Left cardiac atrium (tissue), 4 donors: ENCODE measurements around the gene MYO15A. TPM values are rescaled to one million over a fixed set of nuclear protein-coding genes. Genes with fewer than 3 reads are reported as not detected.

ENCODE experiments used
- ATAC-seq, 2 donors: fragments of 200-7000 bp; cut with Tn5 transposase; one replicate each; pipeline ENCODE4 v1.9.1; 2020; ENCODE audit warnings: mild to moderate bottlenecking in 2 of 2, moderate library complexity in 2 of 2
- DNase-seq: peaks from one replicate; pipeline ENCODE4 v3.0.0-alpha.2; 2020
- intact Hi-C, 2 donors: fragments of 100-400 bp; cut with DNase I; formaldehyde crosslinking; loops; one replicate each; pipeline versions ENCODE4 v1.14.1 to v1.15.1; 2022 to 2023
- total RNA-seq, 2 donors: library from RNA; stranded (reverse); fragmentation: NEBNext Ultra II Directional; extraction: Animal tissue kit (Norgen Biotek cat#: 25700); gene quantifications; one replicate each; pipeline ENCODE4 v1.2.1, GENCODE V29; 2021
- donor health status: DM: no; HTN: yes; CAD: no.
- donor health status: DM: no; HTN: yes; CAD: no; lungs with severe emphysema.
- donor health status: DM: yes; HTN: yes; CAD: no.
- donor health status: Dilated cardiomyopathy.

Gene MYO15A
- total RNA-seq, 2 donors from 2014 or later = 0.71 to 1.1 TPM

- ATAC-seq (no peak), DNase-seq (no peak)
- intact Hi-C loops = no loop called here
Measured at GRCh38 chr17:18099516-18099915, 9.0 kb upstream of the MYO15A start.

GRCh38 chr17:18100616-18101015, 7.9 kb upstream of the MYO15A start:
- no peak for DNase-seq
- ATAC-seq = no peak
- intact Hi-C loops = no loop called here

GRCh38 chr17:18101828-18102227, 6.7 kb upstream of the MYO15A start:
- no peak for DNase-seq
- intact Hi-C loops = no loop called here

GRCh38 chr17:18102640-18103039, 5.9 kb upstream of the MYO15A start:
- ATAC-seq (no peak), DNase-seq (no peak)
- intact Hi-C loops = no loop called here

More at GRCh38 chr17:18101828-18102227, 6.7 kb upstream of the MYO15A start:
- no peak for ATAC-seq

- intact Hi-C loops = no loop called here
- ATAC-seq (no peak), DNase-seq (no peak)
Measured at GRCh38 chr17:18105027-18105426, 3.5 kb upstream of the MYO15A start.

- intact Hi-C loops = no loop called here
- no peak for DNase-seq
- no peak for ATAC-seq
Measured at GRCh38 chr17:18105595-18105994, 3.0 kb upstream of the MYO15A start.

- DNase-seq (no peak), ATAC-seq (no peak)
- intact Hi-C loops = no loop called here
Measured at GRCh38 chr17:18106211-18106610, 2.3 kb upstream of the MYO15A start.

- ATAC-seq (no peak), DNase-seq (no peak)
- intact Hi-C loops = no loop called here
Measured at GRCh38 chr17:18107061-18107790, 1.3 kb upstream of the MYO15A start.

GRCh38 chr17:18107971-18108370, 585 bp upstream of the MYO15A start:
- intact Hi-C loops = no loop called here
- no peak for DNase-seq
- no peak for ATAC-seq

- ATAC-seq (no peak), DNase-seq (no peak)
- intact Hi-C loops = no loop called here
Measured at GRCh38 chr17:18109935-18110485, 1.5 kb downstream of the MYO15A start.

- ATAC-seq = no peak
- intact Hi-C loops = no loop called here
- no peak for DNase-seq
Measured at GRCh38 chr17:18110636-18111145, 2.1 kb downstream of the MYO15A start.

- intact Hi-C loops = no loop called here
- DNase-seq (no peak), ATAC-seq (no peak)
Measured at GRCh38 chr17:18111330-18111971, 2.9 kb downstream of the MYO15A start.

GRCh38 chr17:18115517-18115916, 7.0 kb downstream of the MYO15A start:
- intact Hi-C loops = no loop called here
- no peak for ATAC-seq
- DNase-seq = no peak

- intact Hi-C loops = no loop called here
- no peak for ATAC-seq
- DNase-seq = no peak
Measured at GRCh38 chr17:18116078-18116477, 7.5 kb downstream of the MYO15A start.

GRCh38 chr17:18117533-18117932, 9.0 kb downstream of the MYO15A start:
- intact Hi-C loops = no loop called here
- ATAC-seq = no peak
- no peak for DNase-seq

GRCh38 chr17:18117982-18118975, 9.7 kb downstream of the MYO15A start:
- DNase-seq (no peak), ATAC-seq (no peak)
- intact Hi-C loops = no loop called here

- DNase-seq (peak; percentile 18), ATAC-seq (no peak)
- intact Hi-C loops = no loop called here
Measured at GRCh38 chr17:18119166-18119745, 10.7 kb downstream of the MYO15A start.

GRCh38 chr17:18119938-18120337, 11.4 kb downstream of the MYO15A start:
- intact Hi-C loops = no loop called here

GRCh38 chr17:18120461-18121017, 12.0 kb downstream of the MYO15A start:
- intact Hi-C loops = no loop called here
- ATAC-seq (no peak), DNase-seq (no peak)

More at GRCh38 chr17:18119938-18120337, 11.4 kb downstream of the MYO15A start:
- no peak for ATAC-seq
- DNase-seq = peak; percentile 19
